DND-41 (cell line): ENCODE data around the gene MAPK13.

Experiments used
- ATAC-seq: fragments of 200-7000 bp; cut with Tn5 transposase; 3 replicates; pipeline ENCODE4 v1.9.1; 2021; ENCODE audit warnings: low read depth; ENCODE audit not compliant: insufficient read depth
- DNase-seq: peaks from one replicate; pipeline ENCODE4 v3.0.0-alpha.2; 2020
- H2AFZ ChIP-seq: 2 replicates; pipeline ENCODE4 v1.6.0; 2012; ENCODE audit warnings: low read depth, low read length
- H3K27ac ChIP-seq: 2 replicates; pipeline ENCODE4 v1.5.1; 2012; ENCODE audit warnings: low read length, inconsistent platforms
- H3K27me3 ChIP-seq: fragments of 200-600 bp; sonication (generic); 2 replicates; pipeline ENCODE4 v1.6.0; 2012; ENCODE audit warnings: low read length, mild to moderate bottlenecking, inconsistent platforms; ENCODE audit not compliant: insufficient read depth, poor library complexity
- H3K36me3 ChIP-seq: 2 replicates; pipeline ENCODE4 v1.5.1; 2012; ENCODE audit warnings: low read length, inconsistent platforms; ENCODE audit not compliant: insufficient read depth
- H3K4me1 ChIP-seq: 2 replicates; pipeline ENCODE4 v1.5.1; 2012; ENCODE audit warnings: mild to moderate bottlenecking, low read length; ENCODE audit not compliant: insufficient read depth
- H3K4me2 ChIP-seq: 2 replicates; pipeline ENCODE4 v1.6.0; 2012; ENCODE audit warnings: mild to moderate bottlenecking, moderate library complexity, low read length, inconsistent platforms; ENCODE audit not compliant: insufficient read depth
- H3K4me3 ChIP-seq, 2 experiments: fragments of 200-600 bp in 1 of 2; shearing (Covaris generic) in 1 of 2; 2 replicates each; pipeline ENCODE4 v1.5.1; 2012 to 2016; ENCODE audit warnings: inconsistent platforms in 2 of 2, low read length in 2 of 2, mild to moderate bottlenecking in 2 of 2, low read depth in 1 of 2, moderate library complexity in 1 of 2
- H3K79me2 ChIP-seq: 2 replicates; pipeline ENCODE4 v1.6.0; 2012; ENCODE audit warnings: low read length, inconsistent platforms; ENCODE audit not compliant: insufficient read depth
- H3K9ac ChIP-seq: 2 replicates; pipeline ENCODE4 v1.6.0; 2012; ENCODE audit warnings: low read depth, mild to moderate bottlenecking, inconsistent platforms, low read length, moderate library complexity
- H3K9me3 ChIP-seq: 2 replicates; pipeline ENCODE4 v1.5.1; 2012; ENCODE audit warnings: low read length, moderate library complexity, mild to moderate bottlenecking, inconsistent platforms; ENCODE audit not compliant: insufficient read depth, severe bottlenecking
- H4K20me1 ChIP-seq: 2 replicates; pipeline ENCODE4 v1.6.0; 2012; ENCODE audit warnings: low read length; ENCODE audit not compliant: insufficient read depth
- CTCF ChIP-seq: IDR thresholded peaks from 2 replicates; pipeline ENCODE4 v1.5.1; 2012; ENCODE audit warnings: borderline replicate concordance, low read length, moderate library complexity, mild to moderate bottlenecking; ENCODE audit not compliant: poor library complexity, severe bottlenecking; ENCODE audit errors: extremely low read depth
- EZH2 ChIP-seq: IDR thresholded peaks from 3 replicates; pipeline ENCODE4 v1.6.1; 2012; ENCODE audit warnings: borderline replicate concordance, low read depth, mild to moderate bottlenecking, moderate library complexity, low read length, inconsistent platforms; ENCODE audit not compliant: severe bottlenecking

The MAPK13 gene

GRCh38 chr6:36109092-36109491, 21.2 kb upstream of the MAPK13 start:
- no peak for DNase-seq
- Histone ChIP-seq H3K27me3 (no peaks in the 10 kb centered on the region), H3K27ac (no peak overlapping the region), H3K4me2 (no peak overlapping the region), H3K79me2 (no peaks in the 10 kb centered on the region), H3K36me3 (peaks cover 60% of the 10 kb centered on the region), H2AFZ (no peak overlapping the region), H3K9ac (no peak overlapping the region), H3K4me3 (no peak overlapping the region), H4K20me1 (0 out of 2 replicates have a peak, but pooled peaks cover 2% of the 10 kb centered on the region), H3K4me1 (no peaks in the 10 kb centered on the region), H3K9me3 (no peaks in the 10 kb centered on the region)
- no peak for ATAC-seq
- TF ChIP-seq EZH2 = no peak
- TF ChIP-seq CTCF = no peak

- ATAC-seq (no peak), DNase-seq (no peak)
- H2AFZ ChIP-seq = no peak overlapping the region
- peaks cover 54% of the 10 kb centered on the region for H3K36me3 ChIP-seq
- no peak overlapping the region for H3K9ac ChIP-seq
- no peaks in the 10 kb centered on the region for H3K79me2 ChIP-seq
- TF ChIP-seq EZH2 (no peak), CTCF (no peak)
- H3K4me2 ChIP-seq = no peak overlapping the region
- no peak overlapping the region for H3K4me3 ChIP-seq
- 0 out of 2 replicates have a peak, but pooled peaks cover 4% of the 10 kb centered on the region for H3K4me1 ChIP-seq
- no peaks in the 10 kb centered on the region for H3K27me3 ChIP-seq
- H4K20me1 ChIP-seq = 0 out of 2 replicates have a peak, but pooled peaks cover 2% of the 10 kb centered on the region
- no peak overlapping the region for H3K27ac ChIP-seq
- no peaks in the 10 kb centered on the region for H3K9me3 ChIP-seq
These were observed 20.3 kb upstream of the MAPK13 start for GRCh38 chr6:36110050-36110449.

- Histone ChIP-seq H3K4me2 (no peak overlapping the region), H4K20me1 (0 out of 2 replicates have a peak, but pooled peaks cover 2% of the 10 kb centered on the region), H3K4me3 (no peak overlapping the region), H3K36me3 (peaks cover 49% of the 10 kb centered on the region), H3K27me3 (no peaks in the 10 kb centered on the region), H3K79me2 (no peaks in the 10 kb centered on the region), H3K27ac (no peak overlapping the region), H2AFZ (no peak overlapping the region), H3K9ac (no peak overlapping the region), H3K9me3 (no peaks in the 10 kb centered on the region), H3K4me1 (0 out of 2 replicates have a peak, but pooled peaks cover 4% of the 10 kb centered on the region)
- DNase-seq (no peak), ATAC-seq (no peak)
- no peak for TF ChIP-seq CTCF
- no peak for TF ChIP-seq EZH2
These were observed 19.4 kb upstream of the MAPK13 start for GRCh38 chr6:36110863-36111262.
